ENCODE results near the gene CLMN. TPM values are rescaled to one million over a fixed set of nuclear protein-coding genes. Genes with fewer than 3 reads are reported as not detected.
A peak's percentile ranks its signal among the peaks of the same experiment; 100 is the strongest.

CLMN gene
- total and polyA plus RNA-seq, 2 donors (not counting 3 experiments of a cell fraction or from before 2014, with no cell fraction given), result 0.72 to 9.6 TPM

DNA sequence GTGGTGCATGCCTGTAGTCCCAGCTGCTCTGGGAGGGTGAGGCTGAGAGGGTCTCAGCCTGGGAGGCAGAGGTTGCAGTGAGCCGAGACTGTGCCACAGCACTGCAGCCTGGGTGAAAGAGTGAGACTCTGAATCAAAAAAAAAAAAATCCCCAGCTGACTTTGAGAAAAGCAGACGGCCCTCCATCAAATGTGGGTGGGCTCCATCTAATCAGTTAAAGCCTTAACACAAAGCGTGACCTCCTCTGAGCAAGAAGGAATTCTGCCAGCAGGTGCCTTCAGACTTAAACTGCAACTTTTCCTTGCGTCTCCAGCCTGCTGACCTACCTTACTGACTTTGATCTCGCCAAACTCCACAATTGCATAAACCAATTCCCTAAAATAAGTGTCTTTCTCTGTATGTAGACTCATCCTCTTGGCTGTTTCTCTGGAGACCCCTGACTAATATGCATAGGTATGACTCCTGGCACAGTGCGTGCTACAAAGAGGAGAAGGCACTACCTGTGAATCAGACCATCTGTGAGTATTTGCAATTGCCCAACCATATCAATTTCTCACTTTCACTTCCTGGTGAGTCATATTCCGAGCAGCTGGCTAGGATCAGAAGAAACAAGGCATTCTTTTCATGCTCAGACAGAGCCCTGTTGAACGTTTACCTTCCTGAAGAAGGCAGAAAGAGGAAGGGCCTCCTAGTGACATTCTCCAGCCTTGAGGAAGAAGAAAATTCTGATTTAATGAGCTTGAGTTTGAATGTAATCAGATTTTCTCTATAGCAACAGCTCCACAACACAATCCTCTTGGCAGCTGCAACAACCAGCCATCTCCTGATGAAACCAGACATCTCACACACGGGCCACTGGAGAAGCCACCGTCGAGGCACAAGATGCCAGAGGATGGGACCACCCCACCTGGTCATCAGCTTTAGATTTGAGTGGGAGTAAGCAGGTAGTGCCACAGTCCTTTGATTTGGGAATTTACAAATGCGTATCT is 54.3 kb downstream of the CLMN start:
- FAIRE-seq, result peak; percentile 99
- H3K4me1 ChIP-seq (ENCODE audit: control insufficient read depth, extremely low read depth, insufficient read depth, low read length), result peaks cover 23% of the 10 kb centered on the region
- DNase-seq (ENCODE audit: low read depth, low spot score), result peak; percentile 96
- H3K4me3 ChIP-seq (replicated peaks in 1 of 3; ENCODE audit: insufficient read depth in 1 of 3, low read depth in 1 of 3, low read length in 3 of 3), result peak overlapping the region in 1 of 3 experiments; percentile 37
- no peaks in the 10 kb centered on the region for H3K36me3 ChIP-seq (ENCODE audit: control insufficient read depth in 2 of 2, extremely low read depth in 1 of 2, insufficient read depth in 2 of 2, low read length in 2 of 2)
- peak overlapping the region; percentile 85 for H3K9ac ChIP-seq (replicated peaks; ENCODE audit: extremely low read depth, insufficient read depth, low read length)
- no peaks in the 10 kb centered on the region for H3K9me3 ChIP-seq (replicated peaks; ENCODE audit: control insufficient read depth, insufficient read depth, low read length)
- peak overlapping the region; percentile 98 for H3K27ac ChIP-seq (ENCODE audit: insufficient read depth, low read depth, low read length)
- intact Hi-C loops (cut with micrococcal nuclease) (loop anchor here (1.0 to 10.0 kb wide), 8 partner anchors 12 to 269 kb away; partner anchors contain the start of genes DICER1 and GLRX5), dilution Hi-C loops (cut with MboI; ENCODE audit: extremely low pct_ligation_motif_present, low sequenced_read_pairs) (no loop called here)
- peak overlapping the region; percentile 77 for H2AFZ ChIP-seq (ENCODE audit: low read depth, low read length)
- H3K79me2 ChIP-seq (ENCODE audit: control insufficient read depth, insufficient read depth, low read length), result no peaks in the 10 kb centered on the region
- CTCF ChIA-PET, result interaction anchor here (0.7 to 2.3 kb wide), 10 partner anchors 9 to 108 kb away, joined by 3 to 8 read pairs (median 3); partner anchors contain the start of gene DICER1
- BruUV-seq (replicated peaks), result TSS peak; percentile 98
- no peaks in the 10 kb centered on the region for H3K27me3 ChIP-seq (ENCODE audit: control insufficient read depth in 2 of 2, insufficient read depth in 2 of 2, low read length in 2 of 2)
- no peaks in the 10 kb centered on the region for H3K9me1 ChIP-seq (replicated peaks; ENCODE audit: control insufficient read depth, extremely low read depth, insufficient read depth, low read length)
- H4K20me1 ChIP-seq (replicated peaks; ENCODE audit: control insufficient read depth, extremely low read depth, insufficient read depth, low read length), result no peaks in the 10 kb centered on the region
- no peak for TF ChIP-seq POLR2A (IDR thresholded peaks at IDR 0.05; ENCODE audit: low read depth, low read length)
- no peak for TF ChIP-seq MAX (IDR thresholded peaks at IDR 0.05; ENCODE audit: insufficient read depth, insufficient read length)
- peak; percentile 87 for TF ChIP-seq POLR2AphosphoS5 (IDR thresholded peaks at IDR 0.05; ENCODE audit: insufficient read depth, low read depth, low read length)
- no peak for TF ChIP-seq MYC (IDR thresholded peaks at IDR 0.05; ENCODE audit: low read depth, low read length)
- no peak for TF ChIP-seq EZH2 (IDR thresholded peaks at IDR 0.05; ENCODE audit: borderline replicate concordance, low read depth, low read length, severe bottlenecking)
- peak; percentile 98 for TF ChIP-seq JUN (IDR thresholded peaks at IDR 0.05; ENCODE audit: borderline replicate concordance, insufficient read depth, insufficient read length, low read depth)
- TF ChIP-seq FOS (IDR thresholded peaks at IDR 0.05; ENCODE audit: borderline replicate concordance, insufficient read depth, low read length), result peak; percentile 98
- TF ChIP-seq GATA2 (IDR thresholded peaks at IDR 0.05; ENCODE audit: insufficient read depth, insufficient read length, low read depth, low read length), result peak; percentile 76
- POLR2A ChIA-PET, result no interaction called here
- H3K4me2 ChIP-seq (ENCODE audit: insufficient read depth, low read length), result peak overlapping the region; percentile 63
